ENCODE results near the gene ADGRB2.

DNA sequence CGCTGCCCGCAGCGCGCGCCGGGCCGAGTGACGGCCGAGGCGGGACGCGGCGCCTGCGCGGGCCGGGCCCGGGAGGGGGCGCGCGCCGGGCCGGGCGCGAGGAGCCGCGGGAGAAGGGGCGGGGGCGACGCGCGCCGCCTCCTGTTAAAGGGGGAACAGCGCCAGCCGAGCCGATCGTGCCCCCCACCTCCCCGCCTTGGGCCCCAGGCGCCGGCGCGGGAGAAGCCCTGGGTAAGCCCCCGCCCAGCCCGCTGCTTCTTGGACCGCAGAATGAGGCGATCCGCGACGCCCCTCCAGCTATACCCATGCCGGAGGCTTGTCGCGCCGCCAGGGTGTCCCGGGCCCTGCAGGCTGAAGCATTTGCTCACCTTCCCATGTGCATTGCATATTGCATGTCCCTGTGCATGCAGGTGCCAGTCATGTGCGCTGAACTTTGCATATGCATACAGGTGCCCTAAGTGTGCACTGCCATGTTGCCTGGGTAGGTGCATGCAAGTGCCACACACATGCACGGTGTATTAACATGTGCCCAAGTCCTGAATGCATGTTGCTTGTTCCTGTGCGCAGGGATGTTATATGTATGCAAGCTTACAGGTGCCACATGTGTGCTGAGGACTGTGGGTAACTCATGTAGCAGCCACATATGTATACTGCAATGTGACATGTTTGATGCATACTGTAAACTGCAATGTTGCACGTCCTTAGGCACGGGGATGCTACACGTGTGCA is at the start of gene ADGRB2:
- TF ChIP-seq, protein P1, sequence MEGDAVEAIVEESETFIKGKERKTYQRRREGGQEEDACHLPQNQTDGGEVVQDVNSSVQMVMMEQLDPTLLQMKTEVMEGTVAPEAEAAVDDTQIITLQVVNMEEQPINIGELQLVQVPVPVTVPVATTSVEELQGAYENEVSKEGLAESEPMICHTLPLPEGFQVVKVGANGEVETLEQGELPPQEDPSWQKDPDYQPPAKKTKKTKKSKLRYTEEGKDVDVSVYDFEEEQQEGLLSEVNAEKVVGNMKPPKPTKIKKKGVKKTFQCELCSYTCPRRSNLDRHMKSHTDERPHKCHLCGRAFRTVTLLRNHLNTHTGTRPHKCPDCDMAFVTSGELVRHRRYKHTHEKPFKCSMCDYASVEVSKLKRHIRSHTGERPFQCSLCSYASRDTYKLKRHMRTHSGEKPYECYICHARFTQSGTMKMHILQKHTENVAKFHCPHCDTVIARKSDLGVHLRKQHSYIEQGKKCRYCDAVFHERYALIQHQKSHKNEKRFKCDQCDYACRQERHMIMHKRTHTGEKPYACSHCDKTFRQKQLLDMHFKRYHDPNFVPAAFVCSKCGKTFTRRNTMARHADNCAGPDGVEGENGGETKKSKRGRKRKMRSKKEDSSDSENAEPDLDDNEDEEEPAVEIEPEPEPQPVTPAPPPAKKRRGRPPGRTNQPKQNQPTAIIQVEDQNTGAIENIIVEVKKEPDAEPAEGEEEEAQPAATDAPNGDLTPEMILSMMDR (conservative IDR thresholded peaks at IDR 0.05), result no peak; the same call in 1 of the 2 replicates
- TF ChIP-seq EZH2 (IDR thresholded peaks at IDR 0.05; ENCODE audit: low read depth), result peak; percentile 84; the same call in 1 of the 2 replicates
